Muscle layer of duodenum (tissue), 2 donors: ENCODE data around the gene EBF3.

Source experiments
- H3K27ac ChIP-seq: one replicate; pipeline ENCODE4 v1.7.0; 2013; ENCODE audit warnings: mild to moderate bottlenecking, low read length
- H3K27me3 ChIP-seq: one replicate; pipeline ENCODE4 v1.7.0; 2013; ENCODE audit warnings: low read depth, mild to moderate bottlenecking, control low read depth, low read length
- H3K36me3 ChIP-seq, 2 donors: one replicate each; pipeline ENCODE4 v1.7.0; 2013; ENCODE audit warnings: low read length in 2 of 2, control low read depth in 1 of 2, mild to moderate bottlenecking in 1 of 2; ENCODE audit not compliant: insufficient read depth in 2 of 2, control insufficient read depth in 1 of 2
- H3K4me1 ChIP-seq, 2 donors: one replicate each; pipeline ENCODE4 v1.7.0; 2013; ENCODE audit warnings: low read length in 2 of 2, mild to moderate bottlenecking in 2 of 2, control low read depth in 1 of 2, moderate library complexity in 1 of 2; ENCODE audit not compliant: insufficient read depth in 2 of 2, control insufficient read depth in 1 of 2
- H3K4me3 ChIP-seq, 2 donors: one replicate each; pipeline ENCODE4 v1.7.0; 2013; ENCODE audit warnings: low read length in 2 of 2, low read depth in 1 of 2, mild to moderate bottlenecking in 1 of 2
- H3K9me3 ChIP-seq, 2 donors: one replicate each; pipeline ENCODE4 v1.7.0; 2013; ENCODE audit warnings: low read length in 2 of 2, control low read depth in 1 of 2, mild to moderate bottlenecking in 1 of 2; ENCODE audit not compliant: control insufficient read depth in 1 of 2
- donor health status: healthy.

EBF3 gene

GRCh38 chr10:129888784-129889616 lies 75.1 kb downstream of the EBF3 start:
- Histone ChIP-seq H3K4me1 (no peaks in the 10 kb centered on the region), H3K36me3 (no peaks in the 10 kb centered on the region), H3K4me3 (no peak overlapping the region), H3K9me3 (no peaks in the 10 kb centered on the region), H3K27ac (no peak overlapping the region), H3K27me3 (no peaks in the 10 kb centered on the region)

- no peak overlapping the region for H3K27ac ChIP-seq
- no peaks in the 10 kb centered on the region for H3K9me3 ChIP-seq
- no peaks in the 10 kb centered on the region for H3K36me3 ChIP-seq
Observed at GRCh38 chr10:129887986-129888783, 75.9 kb downstream of the EBF3 start.

GRCh38 chr10:129887381-129887905 lies 76.6 kb downstream of the EBF3 start:
- no peaks in the 10 kb centered on the region for H3K27me3 ChIP-seq
- no peaks in the 10 kb centered on the region for H3K36me3 ChIP-seq
- H3K27ac ChIP-seq = no peak overlapping the region
- no peaks in the 10 kb centered on the region for H3K9me3 ChIP-seq
- no peaks in the 10 kb centered on the region for H3K4me1 ChIP-seq
- no peak overlapping the region for H3K4me3 ChIP-seq

More at GRCh38 chr10:129887986-129888783, 75.9 kb downstream of the EBF3 start:
- no peaks in the 10 kb centered on the region for H3K27me3 ChIP-seq
- no peaks in the 10 kb centered on the region for H3K4me1 ChIP-seq
- H3K4me3 ChIP-seq = no peak overlapping the region

- Histone ChIP-seq H3K27me3 (no peaks in the 10 kb centered on the region), H3K36me3 (no peaks in the 10 kb centered on the region), H3K27ac (no peak overlapping the region), H3K9me3 (no peaks in the 10 kb centered on the region), H3K4me1 (no peaks in the 10 kb centered on the region), H3K4me3 (no peak overlapping the region)
Observed at GRCh38 chr10:129886263-129886662, 77.8 kb downstream of the EBF3 start.

- no peaks in the 10 kb centered on the region for H3K4me1 ChIP-seq
- H3K4me3 ChIP-seq = no peak overlapping the region
- H3K27me3 ChIP-seq = no peaks in the 10 kb centered on the region
- no peaks in the 10 kb centered on the region for H3K9me3 ChIP-seq
- H3K27ac ChIP-seq = no peak overlapping the region
- H3K36me3 ChIP-seq = no peaks in the 10 kb centered on the region
Observed at GRCh38 chr10:129885526-129885925, 78.5 kb downstream of the EBF3 start.

GRCh38 chr10:129884398-129885078 lies 79.5 kb downstream of the EBF3 start:
- Histone ChIP-seq H3K9me3 (no peaks in the 10 kb centered on the region), H3K4me3 (no peak overlapping the region), H3K36me3 (no peaks in the 10 kb centered on the region), H3K27ac (no peak overlapping the region), H3K4me1 (no peaks in the 10 kb centered on the region), H3K27me3 (no peaks in the 10 kb centered on the region)

GRCh38 chr10:129883626-129884397 lies 80.3 kb downstream of the EBF3 start:
- H3K27me3 ChIP-seq = no peaks in the 10 kb centered on the region

GRCh38 chr10:129883029-129883428 lies 81.0 kb downstream of the EBF3 start:
- no peak overlapping the region for H3K4me3 ChIP-seq
- H3K27ac ChIP-seq = no peak overlapping the region
- H3K9me3 ChIP-seq = no peaks in the 10 kb centered on the region
- no peaks in the 10 kb centered on the region for H3K4me1 ChIP-seq
- H3K36me3 ChIP-seq = no peaks in the 10 kb centered on the region
- H3K27me3 ChIP-seq = no peaks in the 10 kb centered on the region

More at GRCh38 chr10:129883626-129884397, 80.3 kb downstream of the EBF3 start:
- Histone ChIP-seq H3K36me3 (no peaks in the 10 kb centered on the region), H3K4me3 (no peak overlapping the region), H3K4me1 (no peaks in the 10 kb centered on the region), H3K27ac (no peak overlapping the region), H3K9me3 (no peaks in the 10 kb centered on the region)

- no peaks in the 10 kb centered on the region for H3K9me3 ChIP-seq
- no peaks in the 10 kb centered on the region for H3K27me3 ChIP-seq
- no peaks in the 10 kb centered on the region for H3K4me1 ChIP-seq
- H3K27ac ChIP-seq = no peak overlapping the region
- H3K4me3 ChIP-seq = no peak overlapping the region
- H3K36me3 ChIP-seq = no peaks in the 10 kb centered on the region
Observed at GRCh38 chr10:129882291-129883010, 81.6 kb downstream of the EBF3 start.

GRCh38 chr10:129881641-129882040 lies 82.4 kb downstream of the EBF3 start:
- no peaks in the 10 kb centered on the region for H3K36me3 ChIP-seq
- no peak overlapping the region for H3K27ac ChIP-seq
- H3K27me3 ChIP-seq = no peaks in the 10 kb centered on the region
- H3K4me3 ChIP-seq = no peak overlapping the region
- no peaks in the 10 kb centered on the region for H3K9me3 ChIP-seq
- H3K4me1 ChIP-seq = no peaks in the 10 kb centered on the region
